NB4 (cell line): ENCODE measurements around the gene SLK.

Source experiments
- POLR2A ChIP-seq: IDR thresholded peaks from 2 replicates; pipeline ENCODE4 v1.6.1; 2011; ENCODE audit warnings: mild to moderate bottlenecking; ENCODE audit not compliant: insufficient read length; ENCODE audit errors: extremely low read depth
- TF ChIP-seq, protein P1 (sequence below): IDR thresholded peaks from one replicate; pipeline ENCODE4 v1.5.1; 2012; ENCODE audit warnings: low read depth, low read length
- TF ChIP-seq, protein P2 (sequence below): IDR thresholded peaks from 2 replicates; pipeline ENCODE4 v1.6.1; 2011; ENCODE audit warnings: low read depth, low read length

DNA sequence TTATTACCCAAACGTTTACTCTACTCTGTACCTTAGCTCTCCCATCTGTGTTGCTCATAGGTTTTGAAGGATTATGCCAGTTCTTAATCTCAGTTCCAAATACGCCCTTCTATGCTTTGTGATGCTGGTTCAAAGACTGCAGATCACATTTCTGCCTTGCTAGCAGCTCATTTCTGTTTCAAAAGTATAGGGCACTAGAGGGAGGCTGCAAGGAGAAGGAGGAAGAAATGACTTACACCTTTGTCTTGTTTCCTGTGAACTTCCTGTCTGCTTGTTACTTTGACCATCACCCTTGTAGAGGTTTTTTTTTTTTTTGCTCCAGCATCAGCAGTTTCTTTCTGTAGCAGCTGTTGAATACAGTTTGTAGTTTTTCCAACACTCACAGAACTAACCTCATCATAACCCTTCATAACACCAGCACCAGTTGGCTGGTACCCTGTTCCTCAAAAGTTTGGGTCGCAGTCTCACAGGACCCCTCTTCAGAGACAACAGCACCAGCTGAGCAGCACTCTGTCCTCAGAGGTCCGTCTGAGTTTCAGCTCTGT is 16.5 kb downstream of the SLK start:
- TF ChIP-seq, protein P1, sequence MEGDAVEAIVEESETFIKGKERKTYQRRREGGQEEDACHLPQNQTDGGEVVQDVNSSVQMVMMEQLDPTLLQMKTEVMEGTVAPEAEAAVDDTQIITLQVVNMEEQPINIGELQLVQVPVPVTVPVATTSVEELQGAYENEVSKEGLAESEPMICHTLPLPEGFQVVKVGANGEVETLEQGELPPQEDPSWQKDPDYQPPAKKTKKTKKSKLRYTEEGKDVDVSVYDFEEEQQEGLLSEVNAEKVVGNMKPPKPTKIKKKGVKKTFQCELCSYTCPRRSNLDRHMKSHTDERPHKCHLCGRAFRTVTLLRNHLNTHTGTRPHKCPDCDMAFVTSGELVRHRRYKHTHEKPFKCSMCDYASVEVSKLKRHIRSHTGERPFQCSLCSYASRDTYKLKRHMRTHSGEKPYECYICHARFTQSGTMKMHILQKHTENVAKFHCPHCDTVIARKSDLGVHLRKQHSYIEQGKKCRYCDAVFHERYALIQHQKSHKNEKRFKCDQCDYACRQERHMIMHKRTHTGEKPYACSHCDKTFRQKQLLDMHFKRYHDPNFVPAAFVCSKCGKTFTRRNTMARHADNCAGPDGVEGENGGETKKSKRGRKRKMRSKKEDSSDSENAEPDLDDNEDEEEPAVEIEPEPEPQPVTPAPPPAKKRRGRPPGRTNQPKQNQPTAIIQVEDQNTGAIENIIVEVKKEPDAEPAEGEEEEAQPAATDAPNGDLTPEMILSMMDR, result no peak
- TF ChIP-seq POLR2A, result no peak
- TF ChIP-seq, protein P2, sequence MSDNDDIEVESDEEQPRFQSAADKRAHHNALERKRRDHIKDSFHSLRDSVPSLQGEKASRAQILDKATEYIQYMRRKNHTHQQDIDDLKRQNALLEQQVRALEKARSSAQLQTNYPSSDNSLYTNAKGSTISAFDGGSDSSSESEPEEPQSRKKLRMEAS, result no peak
